Erythroblast (primary cell): Measurements from ENCODE around the gene GGCT.
A peak's percentile ranks its signal among the peaks of the same experiment; 100 is the strongest.

Experiments used
- GATA1 ChIP-seq: IDR thresholded peaks from 2 replicates; pipeline ENCODE4 v1.6.1; 2011; ENCODE audit warnings: low read depth, mild to moderate bottlenecking, control low read depth, low read length, moderate library complexity
- POLR2A ChIP-seq: IDR thresholded peaks from 2 replicates; pipeline ENCODE4 v1.6.1; 2011; ENCODE audit warnings: mild to moderate bottlenecking, low read length

DNA sequence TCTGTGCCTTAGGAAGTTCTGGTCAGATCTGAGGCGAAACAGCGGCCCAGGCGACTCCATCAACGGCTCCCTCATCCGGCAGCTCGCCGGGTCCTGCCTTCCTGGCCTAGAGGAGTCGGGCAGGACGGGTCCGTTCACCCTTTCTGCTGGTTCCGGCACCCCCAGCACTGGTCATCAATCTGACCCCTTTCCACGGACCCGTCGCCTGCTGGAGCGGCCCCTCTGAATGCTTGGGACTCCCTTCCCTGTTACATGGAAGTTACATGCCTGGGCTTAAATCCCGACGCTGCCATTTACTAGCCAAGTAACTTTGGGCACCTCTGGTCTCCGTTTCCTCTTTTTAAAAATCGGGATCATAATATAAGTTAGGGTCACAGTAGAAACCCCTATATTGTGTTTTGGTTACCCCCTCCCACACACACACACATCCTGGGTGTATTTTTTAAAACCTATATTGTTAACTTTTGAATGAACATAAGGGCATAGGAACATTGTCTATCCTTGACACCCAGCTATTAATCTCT, 607 bp upstream of the GGCT start:
- TF ChIP-seq POLR2A (peak; percentile 48), GATA1 (no peak)
